ENCODE measurements around the gene INAVA.
A peak's percentile ranks its signal among the peaks of the same experiment; 100 is the strongest.

INAVA gene

GRCh38 chr1:200875416-200875815 lies 19.3 kb upstream of the INAVA start:
- no peak for DNase-seq (ENCODE audit: low read depth in 2 of 2)

- DNase-seq (ENCODE audit: low read depth in 2 of 2), result no peak
Observed at GRCh38 chr1:200877010-200877409, 17.7 kb upstream of the INAVA start.

- DNase-seq (ENCODE audit: low read depth in 2 of 2), result no peak
Observed at GRCh38 chr1:200877839-200878551, 16.7 kb upstream of the INAVA start.

- DNase-seq (ENCODE audit: low read depth in 2 of 2), result no peak
Observed at GRCh38 chr1:200880212-200880611, 14.5 kb upstream of the INAVA start.

- DNase-seq (ENCODE audit: low read depth in 2 of 2), result no peak
Observed at GRCh38 chr1:200883118-200883517, 11.6 kb upstream of the INAVA start.

- DNase-seq (ENCODE audit: low read depth in 2 of 2), result no peak
Observed at GRCh38 chr1:200885623-200886402, 8.9 kb upstream of the INAVA start.

- DNase-seq (ENCODE audit: low read depth in 2 of 2), result no peak
Observed at GRCh38 chr1:200886594-200886993, 8.1 kb upstream of the INAVA start.

GRCh38 chr1:200887036-200887435 lies 7.7 kb upstream of the INAVA start:
- no peak for DNase-seq (ENCODE audit: low read depth in 2 of 2)

- DNase-seq (ENCODE audit: low read depth in 2 of 2), result no peak
Observed at GRCh38 chr1:200887772-200888348, 6.8 kb upstream of the INAVA start.

- DNase-seq (ENCODE audit: low read depth in 2 of 2), result peak; percentile 23 to 47
Observed at GRCh38 chr1:200888349-200888838, 6.3 kb upstream of the INAVA start.

GRCh38 chr1:200889571-200889970 lies 5.1 kb upstream of the INAVA start:
- DNase-seq (ENCODE audit: low read depth in 2 of 2), result no peak

GRCh38 chr1:200890027-200890426 lies 4.7 kb upstream of the INAVA start:
- DNase-seq (ENCODE audit: low read depth in 2 of 2), result no peak

GRCh38 chr1:200890818-200891773 lies 3.6 kb upstream of the INAVA start:
- no peak for DNase-seq (ENCODE audit: low read depth in 2 of 2)

- DNase-seq (ENCODE audit: low read depth in 2 of 2), result no peak
Observed at GRCh38 chr1:200891774-200892157, 2.9 kb upstream of the INAVA start.

GRCh38 chr1:200892546-200892945 lies 2.2 kb upstream of the INAVA start:
- DNase-seq (ENCODE audit: low read depth in 2 of 2), result no peak

- DNase-seq (ENCODE audit: low read depth in 2 of 2), result no peak
Observed at GRCh38 chr1:200892958-200893357, 1.7 kb upstream of the INAVA start.

- no peak for DNase-seq (ENCODE audit: low read depth in 2 of 2)
Observed at GRCh38 chr1:200893411-200893901, 1.2 kb upstream of the INAVA start.

GRCh38 chr1:200895443-200895789 lies 716 bp downstream of the INAVA start:
- DNase-seq (ENCODE audit: low read depth in 2 of 2), result no peak

GRCh38 chr1:200895801-200896530 lies 1.3 kb downstream of the INAVA start:
- no peak for DNase-seq (ENCODE audit: low read depth in 2 of 2)

- DNase-seq (ENCODE audit: low read depth in 2 of 2), result no peak
Observed at GRCh38 chr1:200896531-200897196, 2.0 kb downstream of the INAVA start.
